HEK293 (cell line): Measurements from ENCODE around the gene EEF1AKMT3.
A peak's percentile ranks its signal among the peaks of the same experiment; 100 is the strongest.

ENCODE experiments used
- CTCF ChIA-PET: fragments of 350-600 bp; formaldehyde crosslinking; extraction: SDS; loops from one replicate; lab custom pipeline; 2021; ENCODE audit warnings: antibody characterized with exemption; lab: Yijun Ruan, JAX
- POLR2A ChIA-PET: fragments of 300-600 bp; formaldehyde crosslinking; extraction: SDS; loops from one replicate; lab custom pipeline; 2020; ENCODE audit warnings: antibody characterized with exemption, inconsistent platforms; lab: Yijun Ruan, JAX
- H3K27ac ChIP-seq: fragments of 200-500 bp; sonication (Bioruptor generic); 2 replicates; pipeline ENCODE4 v1.5.1; 2014; ENCODE audit warnings: low read depth, low read length, control low read depth, inconsistent platforms; ENCODE audit errors: extremely low read depth
- H3K36me3 ChIP-seq, 2 experiments: fragments of 200-500 bp in 1 of 2; sonication (Bioruptor generic) in 1 of 2; 1 replicate in 1 of 2; 2 replicates in 1 of 2; pipeline ENCODE4 v1.5.1; 2014 to 2017; ENCODE audit warnings: inconsistent platforms in 2 of 2, low read length in 2 of 2; ENCODE audit not compliant: control insufficient read depth in 2 of 2, insufficient read depth in 1 of 2
- H3K4me1 ChIP-seq: fragments of 200-500 bp; sonication (Bioruptor generic); 2 replicates; pipeline ENCODE4 v1.5.1; 2014; ENCODE audit warnings: mild to moderate bottlenecking, low read length, inconsistent platforms; ENCODE audit not compliant: control insufficient read depth, insufficient read depth
- H3K4me3 ChIP-seq: 2 replicates; pipeline ENCODE4 v1.5.1; 2011; ENCODE audit warnings: low read depth, mild to moderate bottlenecking, control low read depth, low read length, moderate library complexity
- H3K9me3 ChIP-seq: fragments of 200-500 bp; sonication (Bioruptor generic); 2 replicates; pipeline ENCODE4 v1.5.1; 2014; ENCODE audit warnings: low read depth, low read length, inconsistent platforms; ENCODE audit not compliant: control insufficient read depth, insufficient read depth
- IKZF3 ChIP-seq: fragments of 450-650 bp; IDR thresholded peaks from 2 replicates; pipeline ENCODE4 v1.5.0; 2018; ENCODE audit warnings: missing biosample characterization, mild to moderate bottlenecking, missing genetic modification characterization, moderate library complexity
- KLF10 ChIP-seq: fragments of 450-650 bp; IDR thresholded peaks from 2 replicates; pipeline ENCODE4 v1.5.1; 2018; ENCODE audit warnings: missing biosample characterization, mild to moderate bottlenecking, missing genetic modification characterization
- SCRT2 ChIP-seq: fragments of 450-650 bp; formaldehyde crosslinking; IDR thresholded peaks from 2 replicates; pipeline ENCODE4 v1.5.1; 2016; ENCODE audit warnings: missing biosample characterization, missing genetic modification characterization
- ZBTB20 ChIP-seq: fragments of 450-650 bp; formaldehyde crosslinking; IDR thresholded peaks from 2 replicates; pipeline ENCODE4 v1.5.1; 2016; ENCODE audit warnings: missing biosample characterization, missing genetic modification characterization
- ZFHX2 ChIP-seq: fragments of 450-650 bp; formaldehyde crosslinking; conservative IDR thresholded peaks from 2 replicates; pipeline ENCODE4 v1.5.1; 2016; ENCODE audit warnings: missing biosample characterization, missing genetic modification characterization
- ZNF121 ChIP-seq: fragments of 450-650 bp; formaldehyde crosslinking; IDR thresholded peaks from 2 replicates; pipeline ENCODE4 v1.5.1; 2016; ENCODE audit warnings: missing biosample characterization, missing genetic modification characterization
- ZNF184 ChIP-seq: fragments of 450-650 bp; IDR thresholded peaks from 2 replicates; pipeline ENCODE4 v1.5.1; 2018; ENCODE audit warnings: missing biosample characterization, mild to moderate bottlenecking, missing genetic modification characterization
- ZNF2 ChIP-seq: fragments of 450-650 bp; formaldehyde crosslinking; IDR thresholded peaks from 2 replicates; pipeline ENCODE4 v1.5.1; 2016; ENCODE audit warnings: missing biosample characterization, missing genetic modification characterization
- ZNF23 ChIP-seq: fragments of 450-650 bp; formaldehyde crosslinking; IDR thresholded peaks from 2 replicates; pipeline ENCODE4 v1.5.1; 2016; ENCODE audit warnings: missing biosample characterization, missing genetic modification characterization, borderline replicate concordance
- ZNF366 ChIP-seq: fragments of 450-650 bp; formaldehyde crosslinking; conservative IDR thresholded peaks from 2 replicates; pipeline ENCODE4 v1.5.1; 2016; ENCODE audit warnings: missing biosample characterization, missing genetic modification characterization
- ZNF423 ChIP-seq: fragments of 450-650 bp; formaldehyde crosslinking; IDR thresholded peaks from 2 replicates; pipeline ENCODE4 v1.5.1; 2016; ENCODE audit warnings: missing biosample characterization, missing genetic modification characterization
- ZNF501 ChIP-seq: fragments of 450-650 bp; formaldehyde crosslinking; IDR thresholded peaks from 2 replicates; pipeline ENCODE4 v1.5.1; 2016; ENCODE audit warnings: missing biosample characterization, missing genetic modification characterization
- ZNF600 ChIP-seq: fragments of 450-650 bp; formaldehyde crosslinking; IDR thresholded peaks from 2 replicates; pipeline ENCODE4 v1.5.1; 2016; ENCODE audit warnings: missing biosample characterization, missing genetic modification characterization
- ZNF621 ChIP-seq: fragments of 450-650 bp; formaldehyde crosslinking; IDR thresholded peaks from 2 replicates; pipeline ENCODE4 v1.5.1; 2017; ENCODE audit warnings: missing biosample characterization, missing genetic modification characterization
- ZNF658 ChIP-seq: fragments of 450-650 bp; formaldehyde crosslinking; IDR thresholded peaks from 2 replicates; pipeline ENCODE4; 2016; ENCODE audit warnings: missing biosample characterization, missing genetic modification characterization
- ZNF701 ChIP-seq: fragments of 450-650 bp; formaldehyde crosslinking; IDR thresholded peaks from 2 replicates; pipeline ENCODE4 v1.5.1; 2016; ENCODE audit warnings: missing biosample characterization, missing genetic modification characterization
- ZNF707 ChIP-seq: fragments of 450-650 bp; formaldehyde crosslinking; IDR thresholded peaks from 2 replicates; pipeline ENCODE4 v1.5.1; 2016; ENCODE audit warnings: missing biosample characterization, missing genetic modification characterization
- ZNF76 ChIP-seq: fragments of 450-650 bp; formaldehyde crosslinking; IDR thresholded peaks from 2 replicates; pipeline ENCODE4; 2016; ENCODE audit warnings: low read depth, missing biosample characterization, missing genetic modification characterization, borderline replicate concordance
- ZSCAN30 ChIP-seq: fragments of 450-650 bp; IDR thresholded peaks from 2 replicates; pipeline ENCODE4 v1.5.1; 2018; ENCODE audit warnings: missing biosample characterization, mild to moderate bottlenecking, missing genetic modification characterization, moderate library complexity
- TF ChIP-seq, protein P1 (sequence below): fragments of 450-650 bp; formaldehyde crosslinking; IDR thresholded peaks from 2 replicates; pipeline ENCODE4 v1.5.1; 2016; ENCODE audit warnings: missing biosample characterization, missing genetic modification characterization
- TF ChIP-seq, protein P2 (sequence below): fragments of 450-650 bp; formaldehyde crosslinking; IDR thresholded peaks from 2 replicates; pipeline ENCODE4 v1.5.1; 2016; ENCODE audit warnings: missing biosample characterization, missing genetic modification characterization
- TF ChIP-seq, protein P3 (sequence below): fragments of 450-650 bp; formaldehyde crosslinking; IDR thresholded peaks from 2 replicates; pipeline ENCODE4 v1.5.1; 2017; ENCODE audit warnings: missing biosample characterization, missing genetic modification characterization
- TF ChIP-seq, protein P4 (sequence below): fragments of 450-650 bp; formaldehyde crosslinking; IDR thresholded peaks from 2 replicates; pipeline ENCODE4 v1.5.1; 2016; ENCODE audit warnings: missing biosample characterization, missing genetic modification characterization

The EEF1AKMT3 gene

DNA sequence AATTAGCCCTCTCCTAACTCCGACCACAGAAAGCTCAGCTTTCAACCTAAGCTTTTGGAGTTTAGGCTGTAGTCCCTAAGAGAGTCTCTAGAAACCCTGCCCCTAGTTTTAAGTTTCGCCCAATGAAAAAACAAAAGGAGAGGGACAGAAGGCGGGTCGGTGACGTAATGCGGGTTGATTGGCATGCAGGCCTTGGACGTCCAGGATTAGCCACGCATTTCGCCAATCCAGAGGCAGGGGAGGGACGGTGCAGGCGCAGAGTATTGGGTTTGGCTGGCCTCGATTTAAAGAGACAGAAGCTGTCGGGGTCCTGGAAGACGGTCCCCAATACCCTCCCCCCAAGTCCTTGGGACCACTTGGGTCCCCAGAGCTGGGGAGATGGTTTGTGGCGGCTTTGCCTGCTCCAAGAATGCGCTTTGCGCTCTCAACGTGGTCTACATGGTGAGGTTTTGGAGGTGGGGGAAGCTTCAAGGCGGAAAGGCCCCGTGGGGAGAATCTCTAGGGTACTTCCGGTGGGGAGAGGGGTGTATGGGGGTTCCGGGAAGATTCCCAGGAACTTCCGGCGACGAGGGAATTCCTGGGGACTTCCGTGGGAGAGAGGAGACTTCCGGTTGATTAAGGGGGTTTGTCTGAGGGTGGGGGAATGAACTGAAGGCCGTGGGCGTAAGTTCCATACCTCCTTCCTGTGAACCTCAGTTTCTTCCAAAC lies 27.5 kb upstream of the EEF1AKMT3 start, which contains the start of gene TSPAN31 (continued):
- no peak for TF ChIP-seq ZNF707
- TF ChIP-seq, protein P1, sequence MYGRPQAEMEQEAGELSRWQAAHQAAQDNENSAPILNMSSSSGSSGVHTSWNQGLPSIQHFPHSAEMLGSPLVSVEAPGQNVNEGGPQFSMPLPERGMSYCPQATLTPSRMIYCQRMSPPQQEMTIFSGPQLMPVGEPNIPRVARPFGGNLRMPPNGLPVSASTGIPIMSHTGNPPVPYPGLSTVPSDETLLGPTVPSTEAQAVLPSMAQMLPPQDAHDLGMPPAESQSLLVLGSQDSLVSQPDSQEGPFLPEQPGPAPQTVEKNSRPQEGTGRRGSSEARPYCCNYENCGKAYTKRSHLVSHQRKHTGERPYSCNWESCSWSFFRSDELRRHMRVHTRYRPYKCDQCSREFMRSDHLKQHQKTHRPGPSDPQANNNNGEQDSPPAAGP (tag by site-specific recombination) = 0 out of 2 replicates have a peak, but pooled peaks have one; percentile 13
- 0 out of 2 replicates have a peak, but pooled peaks have one; percentile 28 for TF ChIP-seq ZNF423 (tag by site-specific recombination)
- TF ChIP-seq KLF10 (tag by site-specific recombination) = peak; percentile 40
- TF ChIP-seq ZFHX2 (tag by site-specific recombination) = peak; percentile 84
- TF ChIP-seq ZNF121 (tag by site-specific recombination) = no peak
- TF ChIP-seq, protein P2, sequence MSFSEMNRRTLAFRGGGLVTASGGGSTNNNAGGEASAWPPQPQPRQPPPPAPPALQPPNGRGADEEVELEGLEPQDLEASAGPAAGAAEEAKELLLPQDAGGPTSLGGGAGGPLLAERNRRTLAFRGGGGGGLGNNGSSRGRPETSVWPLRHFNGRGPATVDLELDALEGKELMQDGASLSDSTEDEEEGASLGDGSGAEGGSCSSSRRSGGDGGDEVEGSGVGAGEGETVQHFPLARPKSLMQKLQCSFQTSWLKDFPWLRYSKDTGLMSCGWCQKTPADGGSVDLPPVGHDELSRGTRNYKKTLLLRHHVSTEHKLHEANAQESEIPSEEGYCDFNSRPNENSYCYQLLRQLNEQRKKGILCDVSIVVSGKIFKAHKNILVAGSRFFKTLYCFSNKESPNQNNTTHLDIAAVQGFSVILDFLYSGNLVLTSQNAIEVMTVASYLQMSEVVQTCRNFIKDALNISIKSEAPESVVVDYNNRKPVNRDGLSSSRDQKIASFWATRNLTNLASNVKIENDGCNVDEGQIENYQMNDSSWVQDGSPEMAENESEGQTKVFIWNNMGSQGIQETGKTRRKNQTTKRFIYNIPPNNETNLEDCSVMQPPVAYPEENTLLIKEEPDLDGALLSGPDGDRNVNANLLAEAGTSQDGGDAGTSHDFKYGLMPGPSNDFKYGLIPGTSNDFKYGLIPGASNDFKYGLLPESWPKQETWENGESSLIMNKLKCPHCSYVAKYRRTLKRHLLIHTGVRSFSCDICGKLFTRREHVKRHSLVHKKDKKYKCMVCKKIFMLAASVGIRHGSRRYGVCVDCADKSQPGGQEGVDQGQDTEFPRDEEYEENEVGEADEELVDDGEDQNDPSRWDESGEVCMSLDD = peak; percentile 97
- no peak for TF ChIP-seq ZNF701 (tag by site-specific recombination)

DNA sequence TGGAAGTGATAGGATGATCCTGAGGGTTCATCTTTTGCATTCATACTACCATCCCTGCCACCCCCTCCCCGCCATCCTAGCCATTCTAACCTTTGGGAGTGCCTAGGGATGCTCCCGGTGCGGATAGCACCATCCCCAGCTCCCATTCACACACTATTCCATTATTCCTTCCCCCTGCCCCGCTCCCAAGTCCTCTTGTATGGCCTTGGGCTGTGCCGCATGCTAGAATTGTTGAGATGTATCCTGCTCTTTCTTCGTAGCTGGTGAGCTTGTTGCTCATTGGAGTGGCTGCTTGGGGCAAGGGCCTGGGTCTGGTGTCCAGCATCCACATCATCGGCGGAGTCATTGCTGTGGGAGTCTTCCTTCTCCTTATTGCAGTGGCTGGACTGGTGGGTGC lies 26.9 kb upstream of the EEF1AKMT3 start:
- H3K4me1 ChIP-seq = 0 out of 2 replicates have a peak, but pooled peaks cover 2% of the 10 kb centered on the region
- peak overlapping the region; percentile 80 for H3K27ac ChIP-seq
- TF ChIP-seq SCRT2 = peak; percentile 32; the same call in 1 of the 2 replicates
- 0 out of 2 replicates have a peak, but pooled peaks have one; percentile 15 for TF ChIP-seq ZNF501 (tag by site-specific recombination)
- TF ChIP-seq, protein P3, sequence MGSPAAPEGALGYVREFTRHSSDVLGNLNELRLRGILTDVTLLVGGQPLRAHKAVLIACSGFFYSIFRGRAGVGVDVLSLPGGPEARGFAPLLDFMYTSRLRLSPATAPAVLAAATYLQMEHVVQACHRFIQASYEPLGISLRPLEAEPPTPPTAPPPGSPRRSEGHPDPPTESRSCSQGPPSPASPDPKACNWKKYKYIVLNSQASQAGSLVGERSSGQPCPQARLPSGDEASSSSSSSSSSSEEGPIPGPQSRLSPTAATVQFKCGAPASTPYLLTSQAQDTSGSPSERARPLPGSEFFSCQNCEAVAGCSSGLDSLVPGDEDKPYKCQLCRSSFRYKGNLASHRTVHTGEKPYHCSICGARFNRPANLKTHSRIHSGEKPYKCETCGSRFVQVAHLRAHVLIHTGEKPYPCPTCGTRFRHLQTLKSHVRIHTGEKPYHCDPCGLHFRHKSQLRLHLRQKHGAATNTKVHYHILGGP = no peak
- TF ChIP-seq ZBTB20 (tag by site-specific recombination) = peak; percentile 30
- peak; percentile 86 for TF ChIP-seq ZNF366 (tag by site-specific recombination)
- peak; percentile 60 for TF ChIP-seq ZNF600
- TF ChIP-seq ZNF2 (tag by site-specific recombination) = no peak; the same call in 1 of the 2 replicates
- TF ChIP-seq ZNF658 (tag by site-specific recombination) = no peak
- TF ChIP-seq ZNF184 (tag by site-specific recombination) = no peak
- no peak for TF ChIP-seq ZNF621 (tag by site-specific recombination)
- TF ChIP-seq IKZF3 (tag by site-specific recombination) = peak; percentile 64; the same call in 1 of the 2 replicates
- TF ChIP-seq, protein P4, sequence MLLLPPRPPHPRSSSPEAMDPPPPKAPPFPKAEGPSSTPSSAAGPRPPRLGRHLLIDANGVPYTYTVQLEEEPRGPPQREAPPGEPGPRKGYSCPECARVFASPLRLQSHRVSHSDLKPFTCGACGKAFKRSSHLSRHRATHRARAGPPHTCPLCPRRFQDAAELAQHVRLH (tag by site-specific recombination) = 0 out of 2 replicates have a peak, but pooled peaks have one; percentile 5
- peak; percentile 11; the same call in 1 of the 2 replicates for TF ChIP-seq ZSCAN30 (tag by site-specific recombination)
- TF ChIP-seq ZNF23 = no peak
- 0 out of 2 replicates have a peak, but pooled peaks have one; percentile 0 for TF ChIP-seq ZNF76 (tag by site-specific recombination)
- H3K9me3 ChIP-seq = no peaks in the 10 kb centered on the region
- H3K4me3 ChIP-seq = peak overlapping the region; percentile 69
- peaks cover 17 to 46% of the 10 kb centered on the region in 2 experiments for H3K36me3 ChIP-seq
- ChIA-PET POLR2A (interaction anchor here (0.6 to 2.4 kb wide), 11 partner anchors 9 to 222 kb away, joined by 3 to 15 read pairs (median 6); partner anchors contain the start of genes CYP27B1, EEF1AKMT3, METTL1 and TSFM), CTCF (interaction anchor here (1.6 to 2.7 kb wide), 2 partner anchors 14 to 19 kb away, joined by 7 to 22 read pairs; no protein-coding TSS in a partner anchor)
